ES-I3 (cell line): ENCODE data around the gene FANCG.

Experiments used
- H3K36me3 ChIP-seq: 2 replicates; pipeline ENCODE4 v1.6.1; 2013; ENCODE audit warnings: mild to moderate bottlenecking, low read length, control low read depth, moderate library complexity; ENCODE audit not compliant: insufficient read depth
- H3K4me1 ChIP-seq: 2 replicates; pipeline ENCODE4 v1.6.1; 2013; ENCODE audit warnings: mild to moderate bottlenecking, control low read depth, low read length; ENCODE audit not compliant: insufficient read depth
- H3K9ac ChIP-seq: 2 replicates; pipeline ENCODE4 v1.6.1; 2013; ENCODE audit warnings: low read depth, mild to moderate bottlenecking, low read length, moderate library complexity
- H3K9me3 ChIP-seq: 2 replicates; pipeline ENCODE4 v1.6.1; 2013; ENCODE audit warnings: mild to moderate bottlenecking, low read length, moderate library complexity; ENCODE audit not compliant: control insufficient read depth, insufficient read depth

FANCG gene

GRCh38 chr9:35107297-35108290, 27.9 kb upstream of the FANCG start:
- Histone ChIP-seq H3K9me3 (no peaks in the 10 kb centered on the region), H3K36me3 (no peaks in the 10 kb centered on the region), H3K9ac (no peak overlapping the region), H3K4me1 (peaks cover 10% of the 10 kb centered on the region)

GRCh38 chr9:35106343-35106730, 26.6 kb upstream of the FANCG start:
- Histone ChIP-seq H3K36me3 (0 out of 2 replicates have a peak, but pooled peaks cover 3% of the 10 kb centered on the region), H3K4me1 (peaks cover 4% of the 10 kb centered on the region; the same call in 1 of the 2 replicates), H3K9me3 (no peaks in the 10 kb centered on the region), H3K9ac (no peak overlapping the region)

- H3K36me3 ChIP-seq, result 0 out of 2 replicates have a peak, but pooled peaks cover 3% of the 10 kb centered on the region
- no peak overlapping the region for H3K9ac ChIP-seq
- H3K4me1 ChIP-seq, result peaks cover 4% of the 10 kb centered on the region; the same call in 1 of the 2 replicates
- H3K9me3 ChIP-seq, result no peaks in the 10 kb centered on the region
These were observed 26.0 kb upstream of the FANCG start for GRCh38 chr9:35105571-35106342.

GRCh38 chr9:35105126-35105525, 25.4 kb upstream of the FANCG start:
- H3K36me3 ChIP-seq, result 0 out of 2 replicates have a peak, but pooled peaks cover 9% of the 10 kb centered on the region
- no peaks in the 10 kb centered on the region for H3K9me3 ChIP-seq
- peaks cover 4% of the 10 kb centered on the region; the same call in 1 of the 2 replicates for H3K4me1 ChIP-seq
- no peak overlapping the region for H3K9ac ChIP-seq

GRCh38 chr9:35104586-35104985, 24.8 kb upstream of the FANCG start:
- H3K9ac ChIP-seq, result no peak overlapping the region
- H3K36me3 ChIP-seq, result 0 out of 2 replicates have a peak, but pooled peaks cover 12% of the 10 kb centered on the region
- H3K4me1 ChIP-seq, result peaks cover 4% of the 10 kb centered on the region; the same call in 1 of the 2 replicates
- H3K9me3 ChIP-seq, result no peaks in the 10 kb centered on the region

DNA sequence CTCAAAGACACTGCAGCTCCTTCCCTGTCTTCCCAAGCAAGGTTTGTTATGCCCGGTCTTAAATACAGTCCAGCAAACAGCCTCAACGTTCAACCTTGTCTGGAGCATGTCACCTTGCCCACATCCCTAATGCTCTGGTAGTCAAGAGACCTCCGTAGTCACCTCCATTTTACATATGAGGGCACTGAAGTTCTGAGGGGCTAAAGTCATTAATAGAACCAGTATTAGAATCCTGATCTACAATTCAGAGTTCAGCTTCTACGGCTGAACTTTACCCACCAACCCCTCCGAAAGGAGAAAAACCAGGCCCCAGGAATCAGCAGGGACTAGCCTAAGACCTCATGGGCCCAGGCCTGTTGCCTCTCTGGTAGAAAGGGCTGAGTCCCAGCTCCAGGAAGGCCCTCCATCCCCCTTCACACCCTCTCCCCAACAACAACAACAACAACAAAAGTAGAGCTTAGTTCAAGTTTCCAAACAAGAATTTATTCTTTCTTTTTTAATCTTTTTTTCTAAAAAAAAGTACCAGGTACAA, 24.0 kb upstream of the FANCG start:
- Histone ChIP-seq H3K9me3 (no peaks in the 10 kb centered on the region), H3K9ac (peak overlapping the region; percentile 78), H3K36me3 (0 out of 2 replicates have a peak, but pooled peaks cover 12% of the 10 kb centered on the region), H3K4me1 (peaks cover 4% of the 10 kb centered on the region; the same call in 1 of the 2 replicates)

GRCh38 chr9:35102769-35103659, 23.3 kb upstream of the FANCG start, which contains the start of gene STOML2:
TSS of gene STOML2 (minus strand) at chr9:35103131. CDS start at chr9:35103094, 37 bp downstream.
- H3K36me3 ChIP-seq, result 0 out of 2 replicates have a peak, but pooled peaks cover 12% of the 10 kb centered on the region
- peaks cover 4% of the 10 kb centered on the region; the same call in 1 of the 2 replicates for H3K4me1 ChIP-seq
- H3K9me3 ChIP-seq, result no peaks in the 10 kb centered on the region
- peak within 1 kb of the TSS; percentile 78 for H3K9ac ChIP-seq

DNA sequence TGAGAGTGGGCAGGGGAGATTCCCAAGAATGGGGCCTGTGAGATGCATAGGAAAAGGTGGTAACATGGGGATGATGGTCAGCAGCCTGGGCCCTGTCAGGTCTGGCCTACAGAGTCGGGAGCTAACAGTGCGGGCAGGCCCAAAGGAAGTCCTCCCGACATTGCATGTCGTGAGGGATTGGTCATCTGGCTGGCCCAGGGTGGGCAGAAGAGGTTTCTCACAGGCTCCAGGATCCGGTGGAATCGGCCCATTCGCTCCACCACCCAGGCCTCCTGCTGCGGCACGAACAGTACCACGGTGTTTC, 22.7 kb upstream of the FANCG start:
- Histone ChIP-seq H3K4me1 (peaks cover 4% of the 10 kb centered on the region; the same call in 1 of the 2 replicates), H3K9ac (peak overlapping the region; percentile 78), H3K36me3 (0 out of 2 replicates have a peak, but pooled peaks cover 12% of the 10 kb centered on the region)

GRCh38 chr9:35097573-35097972, 17.8 kb upstream of the FANCG start:
- Histone ChIP-seq H3K36me3 (peaks cover 15% of the 10 kb centered on the region; the same call in 1 of the 2 replicates), H3K4me1 (no peaks in the 10 kb centered on the region; the same call in 1 of the 2 replicates), H3K9ac (no peak overlapping the region), H3K9me3 (no peaks in the 10 kb centered on the region)

More for the DNA sequence above, 22.7 kb upstream of the FANCG start:
- H3K9me3 ChIP-seq, result no peaks in the 10 kb centered on the region

DNA sequence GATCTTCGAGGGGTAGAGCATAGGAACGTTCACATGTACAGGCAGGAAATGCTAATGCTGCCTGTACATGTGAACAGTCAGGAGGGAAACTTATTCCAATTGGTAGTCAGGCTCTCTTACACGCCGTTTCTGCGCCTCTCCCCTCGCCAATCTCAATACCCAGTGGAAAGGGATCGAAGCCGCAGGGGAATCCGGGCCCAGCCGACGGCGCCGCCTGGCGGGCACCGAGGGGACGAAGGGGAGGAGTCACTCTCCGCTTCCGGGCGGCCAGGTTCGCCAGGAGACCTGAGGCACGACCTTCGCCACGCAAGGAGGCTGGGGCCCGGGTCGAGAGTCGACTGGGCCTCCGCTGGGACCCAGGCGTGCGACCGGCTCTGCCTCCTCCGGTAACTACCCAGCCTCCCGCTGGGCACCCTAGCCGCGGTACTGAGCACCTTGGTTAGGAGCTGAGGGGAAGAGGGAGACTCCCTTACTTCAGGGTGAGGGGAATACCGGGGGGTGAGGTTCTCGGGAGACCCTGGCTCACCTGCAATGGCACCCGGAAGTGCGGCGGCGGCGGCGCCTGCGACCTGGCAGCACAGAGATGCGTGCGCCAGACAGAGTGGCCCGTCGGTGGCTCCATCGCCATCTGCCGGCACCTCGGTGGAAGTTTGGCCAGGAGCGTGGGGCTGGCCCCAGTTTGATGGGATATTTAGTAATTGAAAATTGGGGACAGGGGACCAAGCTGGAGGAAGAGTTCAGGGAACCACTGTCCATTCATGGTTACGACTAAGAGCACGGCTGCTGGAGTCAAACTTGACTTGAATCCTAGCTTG, 16.5 kb upstream of the FANCG start, which contains the start of gene PIGO:
TSS of gene PIGO (minus strand) at position 557 of the 815 bp plus-strand sequence. CDS start 1,026 bp downstream, outside the sequence.
- Histone ChIP-seq H3K36me3 (peaks cover 11% of the 10 kb centered on the region), H3K9me3 (no peaks in the 10 kb centered on the region), H3K9ac (peak within 1 kb of the TSS; percentile 88)

GRCh38 chr9:35091536-35091935, 11.8 kb upstream of the FANCG start:
- peaks cover 26% of the 10 kb centered on the region for H3K36me3 ChIP-seq
- H3K4me1 ChIP-seq, result no peaks in the 10 kb centered on the region; the same call in 1 of the 2 replicates
- H3K9ac ChIP-seq, result no peak overlapping the region
- no peaks in the 10 kb centered on the region for H3K9me3 ChIP-seq

More for the DNA sequence above, 16.5 kb upstream of the FANCG start, which contains the start of gene PIGO:
- H3K4me1 ChIP-seq, result no peaks in the 10 kb centered on the region; the same call in 1 of the 2 replicates

DNA sequence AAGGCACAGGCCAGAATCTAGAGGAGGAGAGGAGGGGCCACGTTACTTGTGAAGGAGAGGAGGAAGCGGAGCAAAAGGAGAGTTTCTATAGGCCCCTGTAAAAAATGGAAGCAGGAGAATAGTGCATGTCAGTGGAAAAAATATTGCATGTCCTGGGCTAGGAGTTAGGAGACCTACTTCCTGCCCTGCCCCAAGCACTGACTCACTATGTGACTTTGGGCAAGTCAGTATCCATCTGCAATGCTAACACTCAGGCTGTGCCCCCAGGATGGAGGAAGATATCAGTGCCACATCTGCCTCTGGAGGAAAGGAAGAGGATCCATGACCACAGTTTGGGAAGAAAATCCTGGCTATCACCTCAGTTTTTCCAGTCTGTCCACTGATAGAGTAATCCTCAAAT, 9.7 kb upstream of the FANCG start:
- H3K36me3 ChIP-seq, result peaks cover 26% of the 10 kb centered on the region
- H3K4me1 ChIP-seq, result no peaks in the 10 kb centered on the region
- H3K9me3 ChIP-seq, result no peaks in the 10 kb centered on the region
- no peak overlapping the region for H3K9ac ChIP-seq
